HG03378 (cell line): Measurements from ENCODE around the gene ZMIZ2.
A peak's percentile ranks its signal among the peaks of the same experiment; 100 is the strongest.
"Not testable (repeated sequence)": the region's sequence is repeated elsewhere in the genome, so short reads cannot be mapped to it uniquely, and the experiment has no call there.

Experiments
- ATAC-seq: cut with Tn5 transposase; IDR thresholded peaks from one replicate; pipeline ENCODE4 v1.9.1; 2021; ENCODE audit warnings: mild to moderate bottlenecking, moderate library complexity; ENCODE audit not compliant: unreplicated experiment

ZMIZ2 gene

GRCh38 chr7:44797329-44798258, 48.9 kb downstream of the ZMIZ2 start:
- ATAC-seq = peak; percentile 49

GRCh38 chr7:44798649-44799305, 50.1 kb downstream of the ZMIZ2 start:
- no peak for ATAC-seq

GRCh38 chr7:44799939-44800338, 51.3 kb downstream of the ZMIZ2 start:
- no peak for ATAC-seq

GRCh38 chr7:44801890-44802289, 53.2 kb downstream of the ZMIZ2 start:
- ATAC-seq = no peak

- no peak for ATAC-seq
Observed at GRCh38 chr7:44802418-44803025, 53.9 kb downstream of the ZMIZ2 start.

GRCh38 chr7:44803828-44804519, 55.3 kb downstream of the ZMIZ2 start:
- not testable (repeated sequence) for ATAC-seq

- ATAC-seq = no peak
Observed at GRCh38 chr7:44805950-44806349, 57.3 kb downstream of the ZMIZ2 start.

- no peak for ATAC-seq
Observed at GRCh38 chr7:44808914-44809393, 60.3 kb downstream of the ZMIZ2 start.

- ATAC-seq = no peak
Observed at GRCh38 chr7:44811093-44811492, 62.4 kb downstream of the ZMIZ2 start.

GRCh38 chr7:44811571-44811970, 62.9 kb downstream of the ZMIZ2 start:
- ATAC-seq = no peak

GRCh38 chr7:44814919-44815318, 66.3 kb downstream of the ZMIZ2 start:
- no peak for ATAC-seq

GRCh38 chr7:44819292-44819691, 70.6 kb downstream of the ZMIZ2 start:
- ATAC-seq = no peak
